Heart left ventricle (tissue), 16 donors: ENCODE results near the gene ODAD4. TPM values are rescaled to one million over a fixed set of nuclear protein-coding genes. Genes with fewer than 3 reads are reported as not detected.
"Not testable (repeated sequence)": the region's sequence is repeated elsewhere in the genome, so short reads cannot be mapped to it uniquely, and the experiment has no call there.

Source experiments
- ATAC-seq, 4 donors: fragments of 200-7000 bp; cut with Tn5 transposase; one replicate each; pipeline ENCODE4 v1.9.1; 2020 to 2022; ENCODE audit warnings: moderate library complexity in 4 of 4, mild to moderate bottlenecking in 3 of 4, moderate number of reproducible peaks in 1 of 4
- DNase-seq, 5 donors: peaks; one replicate each; pipeline ENCODE4 v3.0.0-alpha.2; 2020
- H3K27ac ChIP-seq, 12 donors: fragments of 200-600 bp; sonication (generic) in 4 of 12; one replicate each; pipeline versions ENCODE4 v1.5.0 to v1.8.0; 2016 to 2022; ENCODE audit warnings: mild to moderate bottlenecking in 2 of 12
- H3K27me3 ChIP-seq, 9 donors: fragments of 200-600 bp; sonication (generic) in 2 of 9; one replicate each; pipeline versions ENCODE4 v1.5.1 to v1.8.0; 2016 to 2022; ENCODE audit warnings: mild to moderate bottlenecking in 3 of 9
- H3K36me3 ChIP-seq, 9 donors: fragments of 200-600 bp; sonication (generic) in 2 of 9; one replicate each; pipeline versions ENCODE4 v1.5.0 to v1.8.0; 2018 to 2022; ENCODE audit warnings: mild to moderate bottlenecking in 2 of 9
- H3K4me1 ChIP-seq, 12 donors: fragments of 200-600 bp; sonication (generic) in 4 of 12; one replicate each; pipeline versions ENCODE4 v1.5.0 to v1.8.0; 2016 to 2022; ENCODE audit warnings: mild to moderate bottlenecking in 3 of 12
- H3K4me3 ChIP-seq, 12 donors: fragments of 200-600 bp; sonication (generic) in 4 of 12; one replicate each; pipeline versions ENCODE4 v1.5.0 to v1.8.0; 2017 to 2022; ENCODE audit warnings: mild to moderate bottlenecking in 9 of 12, moderate library complexity in 4 of 12
- H3K9me3 ChIP-seq, 12 donors: fragments of 200-600 bp; sonication (generic) in 4 of 12; one replicate each; pipeline versions ENCODE4 v1.5.0 to v1.8.0; 2016 to 2022; ENCODE audit warnings: mild to moderate bottlenecking in 1 of 12
- CTCF ChIP-seq, 12 donors: fragments of 200-600 bp; sonication (generic) in 4 of 12; IDR thresholded peaks; one replicate each; pipeline versions ENCODE4 v1.5.0 to v1.8.0; 2018 to 2022; ENCODE audit warnings: antibody characterized with exemption in 12 of 12, mild to moderate bottlenecking in 5 of 12
- POLR2A ChIP-seq, 2 donors: fragments of 450-650 bp; IDR thresholded peaks; one replicate each; pipeline ENCODE4 v1.6.1; 2017; ENCODE audit warnings: antibody characterized with exemption in 2 of 2, mild to moderate bottlenecking in 2 of 2, moderate library complexity in 2 of 2
- WGBS, 4 donors: extraction: QIAGEN DNeasy Blood & Tissue Kit in 2 of 4; methylation state at CpG; one replicate each; pipeline versions ENCODE4 v1.1.5 to v1.1.7; 2013 to 2018; 5-methylcytosine and 5-hydroxymethylcytosine counted together
- intact Hi-C, 10 donors: fragments of 100-400 bp; cut with DNase I; formaldehyde crosslinking; loops; one replicate each; pipeline versions ENCODE4 v1.11.1 to v1.14.2; 2022
- polyA plus RNA-seq, 2 donors: library from polyadenylated mRNA; stranded (reverse); fragments of 200-250 nt; gene quantifications; one replicate each; pipeline ENCODE4 v1.2.3, GENCODE V29; 2013
- total RNA-seq, 9 donors: library from RNA; depleted of rRNA in 2 of 9; stranded (reverse); fragments of >200 nt in 2 of 9; fragmentation: NEBNext Ultra II Directional in 3 of 9; extraction: Animal tissue kit (Norgen Biotek cat#: 25700) in 3 of 9; gene quantifications; one replicate each; pipeline versions ENCODE4 v1.1.0 to v1.2.4, GENCODE V29; 2016 to 2023
- donor health status: ischemic (EF 13 %, LVEDD 7.1; RV severe dilation, severe dysfunction).
- donor health status: healthy with polysubstance abuse.
- donor health status: DM: no; HTN: yes; CAD: no.
- donor health status: DM: no; HTN: no; CAD: no.
- donor health status: ischemic (EF 25% LVEDD 6.9; RV normal size, moderate dysfunction).
- donor health status: ischemic (EF 25% LVEDD 5.7; RV mildly dilated, moderate dysfunction).
- donor health status: healthy.
- donor health status: DM: yes; HTN: yes; CAD: no.
- donor health status: ischemic (EF 35%, LVEDD 5.7; RV mildly dilated, moderate dysfunction).
- donor health status: nonischemic (EF 11% LVEDD 7.7; RV severe dilation, severe dysfunction).
- donor health status: DM: yes; HTN: yes; CAD: no.
- donor health status: PGD.
- donor health status: ischemic (EF 29% LVEDD 5.4; RV normal size, mild dysfunction).
- donor health status: nonischemic (EF 23%, LVEDD 6.1; RV moderate dilation, normal function).

Gene ODAD4
- total and polyA plus RNA-seq, 11 donors, result 0.38 to 1.2 (median 0.73) TPM; not detected in 1

- H3K27me3 ChIP-seq, result no peaks in the 10 kb centered on the region
- H3K4me1 ChIP-seq, result peaks cover 0 to 35% (median 9%) of the 10 kb centered on the region in 12 donors
- ATAC-seq (no peak), DNase-seq (no peak)
- H3K4me3 ChIP-seq, result no peak overlapping the region
- H3K9me3 ChIP-seq, result no peaks in the 10 kb centered on the region
- intact Hi-C loops, result no loop called here
- no peaks in the 10 kb centered on the region for H3K36me3 ChIP-seq
- TF ChIP-seq CTCF (IDR thresholded peaks at IDR 0.05) (no peak), POLR2A (IDR thresholded peaks at IDR 0.05) (no peak)
- 77 to 90% (median 84%) methylated on average over 6 of the region's 6 CpGs for WGBS, 4 donors
- H3K27ac ChIP-seq, result peak overlapping the region in 1 of 12 donors; percentile 87
Measured at GRCh38 chr17:41928693-41929251, 1.6 kb upstream of the ODAD4 start.

GRCh38 chr17:41930833-41931156 lies 378 bp downstream of the ODAD4 start:
- H3K27ac ChIP-seq, result peak overlapping the region in 11 of 12 donors; percentile 73 to 95 (median 83)
- not testable (repeated sequence) for ATAC-seq, DNase-seq

GRCh38 chr17:41931715-41932114 lies 1.3 kb downstream of the ODAD4 start:
- not testable (repeated sequence) for H3K4me3 ChIP-seq, H3K36me3 ChIP-seq, ATAC-seq, H3K27me3 ChIP-seq, DNase-seq, H3K27ac ChIP-seq, H3K9me3 ChIP-seq
- intact Hi-C loops, result loop anchor here in 1 of 10 donors (2.0 kb wide), 1 partner anchor 75 kb away; no protein-coding TSS in a partner anchor
- peaks cover 0 to 35% (median 9%) of the 10 kb centered on the region in 12 donors for H3K4me1 ChIP-seq
- 90 to 100% (median 92%) methylated on average over 3 to 4 of the region's 4 CpGs for WGBS, 4 donors

More at GRCh38 chr17:41930833-41931156, 378 bp downstream of the ODAD4 start:
- not testable (repeated sequence) for H3K27me3 ChIP-seq, H3K9me3 ChIP-seq, H3K36me3 ChIP-seq
- WGBS, 4 donors, result 48 to 55% (median 52%) methylated on average over 18 of the region's 18 CpGs
- Histone ChIP-seq H3K4me1 (peaks cover 0 to 35% (median 9%) of the 10 kb centered on the region in 12 donors), H3K4me3 (peak overlapping the region; percentile 34 to 73 (median 61))
- intact Hi-C loops, result loop anchor here in 1 of 10 donors (2.0 kb wide), 1 partner anchor 76 kb away; no protein-coding TSS in a partner anchor

- DNase-seq (no peak), ATAC-seq (no peak)
- peaks cover 0 to 35% (median 10%) of the 10 kb centered on the region in 12 donors for H3K4me1 ChIP-seq
- intact Hi-C loops, result no loop called here
- peak overlapping the region in 1 of 12 donors; percentile 62 for H3K27ac ChIP-seq
- H3K36me3 ChIP-seq, result peaks cover 0 to 8% (median 0%) of the 10 kb centered on the region in 9 donors
- H3K9me3 ChIP-seq, result no peaks in the 10 kb centered on the region
- no peaks in the 10 kb centered on the region for H3K27me3 ChIP-seq
- no peak overlapping the region for H3K4me3 ChIP-seq
- no peak for TF ChIP-seq CTCF (IDR thresholded peaks at IDR 0.05)
- TF ChIP-seq POLR2A (IDR thresholded peaks at IDR 0.05), result no peak
- WGBS, 4 donors, result 38 to 54% (median 44%) methylated on average over 2 of the region's 2 CpGs
Measured at GRCh38 chr17:41932816-41933389, 2.5 kb downstream of the ODAD4 start.

- WGBS, 4 donors, result 95 to 99% (median 96%) methylated on average over 6 of the region's 6 CpGs
- H3K27ac ChIP-seq, result no peak overlapping the region
- no peak for TF ChIP-seq CTCF (IDR thresholded peaks at IDR 0.05)
- no peak for TF ChIP-seq POLR2A (IDR thresholded peaks at IDR 0.05)
- ATAC-seq, result no peak
- H3K9me3 ChIP-seq, result no peaks in the 10 kb centered on the region
- peaks cover 0 to 8% (median 0%) of the 10 kb centered on the region in 9 donors for H3K36me3 ChIP-seq
- H3K4me3 ChIP-seq, result no peak overlapping the region
- H3K4me1 ChIP-seq, result peaks cover 0 to 21% (median 4%) of the 10 kb centered on the region in 12 donors
- H3K27me3 ChIP-seq, result no peaks in the 10 kb centered on the region
- intact Hi-C loops, result no loop called here
- no peak for DNase-seq
Measured at GRCh38 chr17:41935641-41936040, 5.2 kb downstream of the ODAD4 start.
